GM04504 (cell line): ENCODE data around the gene TTYH1.
"Not testable (repeated sequence)": the region's sequence is repeated elsewhere in the genome, so short reads cannot be mapped to it uniquely, and the experiment has no call there.

Experiments used
- DNase-seq: peaks from one replicate; pipeline ENCODE4 v3.0.0-alpha.2; 2012; ENCODE audit warnings: low read depth

Gene TTYH1

DNA sequence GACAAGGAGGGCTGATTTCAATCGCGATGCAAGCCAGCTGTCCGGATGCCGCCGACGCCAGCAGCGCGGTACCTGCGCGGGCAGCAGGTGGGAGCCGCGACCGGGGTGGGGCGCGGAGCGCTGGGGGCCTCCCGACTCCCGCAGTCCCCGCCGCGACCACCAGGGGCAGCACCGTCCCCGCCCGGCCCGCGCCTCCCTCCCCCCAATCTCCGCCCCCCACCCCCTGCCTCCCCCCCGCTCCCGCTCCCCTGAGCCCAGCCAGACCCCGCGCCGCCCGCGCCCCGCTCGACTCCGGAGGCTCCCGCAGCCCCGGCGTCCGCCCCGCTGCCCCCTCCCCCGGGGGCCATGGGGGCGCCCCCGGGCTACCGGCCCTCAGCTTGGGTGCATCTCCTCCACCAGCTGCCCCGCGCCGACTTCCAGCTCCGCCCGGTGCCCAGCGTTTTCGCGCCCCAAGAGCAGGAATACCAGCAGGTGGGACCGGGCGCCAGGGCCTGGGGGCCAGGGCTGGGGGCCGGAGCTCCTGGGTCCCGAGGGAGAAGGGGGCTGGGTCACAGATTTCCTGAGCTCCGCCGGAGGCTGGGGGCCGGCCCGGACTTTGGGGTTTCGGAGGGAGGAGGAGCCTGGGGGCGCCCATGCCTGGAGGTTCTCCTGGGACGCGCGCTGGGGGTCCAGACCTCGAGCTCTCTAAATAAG lies at the start of gene TTYH1:
TSS of gene TTYH1 (plus strand) at position 257 of the 693 bp plus-strand sequence. CDS start at position 346, 89 bp downstream.
- DNase-seq = no peak

DNA sequence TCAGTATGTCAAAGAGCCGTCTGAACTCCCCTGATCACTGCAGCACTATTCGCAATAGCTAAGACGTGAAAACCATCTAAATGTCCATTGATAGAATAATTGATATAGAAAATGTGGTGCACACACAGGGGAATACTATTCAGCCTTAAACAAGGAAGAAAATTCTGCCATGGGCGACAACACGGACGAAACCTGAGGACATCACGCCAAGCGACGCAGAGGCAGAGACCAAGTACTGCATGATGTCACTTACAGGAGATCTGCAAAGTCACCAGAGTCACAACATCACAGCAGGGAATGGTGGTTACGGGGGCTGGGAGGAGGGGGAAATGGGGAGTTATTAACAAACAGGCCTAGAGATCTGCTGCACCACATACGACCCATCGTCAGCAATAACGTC lies 49.5 kb upstream of the TTYH1 start:
- not testable (repeated sequence) for DNase-seq

DNA sequence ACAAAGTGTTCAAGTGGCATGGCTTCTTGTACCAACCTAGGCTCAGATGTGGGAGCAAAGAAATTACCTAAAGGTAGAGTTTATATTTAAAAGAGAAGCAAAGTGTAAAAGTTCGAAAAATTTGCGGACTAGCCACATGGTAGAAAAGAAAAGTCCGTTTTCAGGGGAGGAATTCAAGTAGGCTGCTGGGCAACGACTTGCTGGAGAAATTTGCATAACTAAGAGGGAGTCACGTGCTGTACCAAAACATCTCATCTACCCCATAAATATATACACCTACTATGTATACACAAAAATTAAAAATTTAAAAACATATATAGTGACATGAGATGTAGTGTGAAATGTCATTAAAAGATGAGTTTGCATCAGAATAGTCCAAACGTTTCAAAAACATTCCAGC lies 48.5 kb upstream of the TTYH1 start:
- no peak for DNase-seq

DNA sequence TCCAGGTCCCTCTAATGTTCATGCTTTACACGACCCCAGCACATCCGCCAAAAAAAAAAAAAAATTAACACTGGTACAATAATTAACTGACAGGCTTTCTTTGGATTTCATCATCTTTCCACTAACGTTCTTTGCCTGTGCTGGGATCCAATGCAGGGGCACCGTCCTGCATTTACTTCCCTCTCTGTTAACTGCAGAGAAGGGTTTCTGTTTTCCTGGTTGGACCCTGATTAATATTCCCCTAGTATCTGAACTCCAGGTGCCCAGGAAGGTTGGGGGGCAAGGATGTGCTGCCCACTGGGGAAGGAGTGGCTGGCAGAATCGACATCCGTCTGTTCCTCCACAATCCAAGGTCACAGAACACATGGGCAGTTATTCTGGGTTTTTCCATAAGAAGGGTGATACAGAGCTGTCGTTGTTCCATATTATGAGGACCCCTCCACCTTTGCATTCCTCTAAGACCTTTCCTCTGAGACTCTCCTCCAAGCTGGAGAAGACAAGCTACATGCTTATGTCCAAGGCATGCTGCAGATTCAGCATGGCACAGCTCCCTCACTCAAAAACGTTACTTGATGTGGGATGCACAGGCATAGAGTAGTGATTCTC lies 46.1 kb upstream of the TTYH1 start:
- no peak for DNase-seq

DNA sequence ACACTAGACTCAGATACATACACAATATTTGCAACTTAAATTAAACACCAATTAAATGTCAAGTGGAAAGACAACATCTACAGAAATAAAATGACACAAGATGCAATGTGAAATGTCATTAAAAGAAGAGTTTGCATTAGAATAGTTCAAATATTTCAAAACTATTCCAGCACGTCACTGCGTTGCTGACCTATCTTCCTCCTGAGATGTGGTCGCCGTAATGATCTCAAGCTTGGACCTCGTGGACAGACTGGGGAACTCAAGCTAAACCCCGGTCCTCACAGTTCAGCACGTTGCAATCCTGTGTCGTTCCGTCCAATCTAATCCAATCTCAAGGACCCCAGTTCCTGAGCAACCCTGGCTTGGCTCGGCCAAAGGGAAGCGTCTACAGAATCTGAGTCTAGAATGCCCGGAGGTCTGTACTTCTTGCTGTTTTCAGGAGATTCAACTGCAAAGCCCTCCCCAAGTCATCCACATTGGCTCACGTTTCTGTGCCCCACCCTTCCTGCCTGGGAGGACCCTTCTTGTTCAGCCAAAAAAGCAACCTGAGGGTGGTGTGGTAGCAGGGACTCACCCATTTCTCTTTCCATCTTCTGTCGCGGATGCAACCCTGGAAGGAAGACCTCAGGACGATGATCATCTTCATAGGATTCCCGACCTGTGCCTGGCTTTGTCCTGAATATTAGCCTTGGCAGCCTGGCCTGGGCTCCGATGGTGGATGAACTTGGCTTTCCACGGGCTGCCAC lies 45.4 kb upstream of the TTYH1 start:
- not testable (repeated sequence) for DNase-seq

DNA sequence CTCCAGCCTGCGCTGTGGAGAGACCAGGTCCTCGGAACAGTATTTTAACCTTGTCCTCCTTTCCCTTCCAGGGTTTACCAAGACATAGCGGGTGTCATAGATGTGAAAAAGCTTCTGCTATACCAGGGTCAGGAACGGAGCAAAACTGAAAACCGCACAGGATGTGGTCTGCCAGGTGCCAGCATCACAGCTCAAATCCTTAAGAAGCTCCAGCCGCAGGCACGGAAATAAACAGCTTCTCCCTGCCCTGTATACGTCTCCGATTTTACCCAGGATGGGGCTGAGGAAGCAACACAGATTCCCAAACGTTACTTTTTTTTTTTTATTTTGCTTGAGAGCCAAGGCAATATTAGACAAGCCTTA lies 44.8 kb upstream of the TTYH1 start:
- DNase-seq = not testable (repeated sequence)

DNA sequence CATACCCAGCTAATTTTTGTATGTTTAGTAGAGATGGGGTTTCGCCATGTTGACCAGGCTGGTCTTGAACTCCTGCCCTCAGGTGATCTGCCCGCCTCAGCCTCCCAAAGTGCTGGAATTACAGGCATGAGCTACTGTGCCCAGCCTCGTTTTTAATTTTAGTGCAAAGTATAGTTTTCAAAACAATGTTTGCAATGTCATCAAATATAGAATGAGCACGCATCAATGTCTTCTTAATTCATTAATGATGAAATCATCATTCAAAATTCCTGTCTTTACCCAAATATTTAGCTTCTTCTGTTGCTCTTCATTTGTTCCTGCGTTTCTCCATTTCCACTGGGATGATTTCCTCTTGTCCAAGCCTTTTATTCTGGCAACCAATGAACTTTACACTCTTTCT lies 43.8 kb upstream of the TTYH1 start:
- not testable (repeated sequence) for DNase-seq

DNA sequence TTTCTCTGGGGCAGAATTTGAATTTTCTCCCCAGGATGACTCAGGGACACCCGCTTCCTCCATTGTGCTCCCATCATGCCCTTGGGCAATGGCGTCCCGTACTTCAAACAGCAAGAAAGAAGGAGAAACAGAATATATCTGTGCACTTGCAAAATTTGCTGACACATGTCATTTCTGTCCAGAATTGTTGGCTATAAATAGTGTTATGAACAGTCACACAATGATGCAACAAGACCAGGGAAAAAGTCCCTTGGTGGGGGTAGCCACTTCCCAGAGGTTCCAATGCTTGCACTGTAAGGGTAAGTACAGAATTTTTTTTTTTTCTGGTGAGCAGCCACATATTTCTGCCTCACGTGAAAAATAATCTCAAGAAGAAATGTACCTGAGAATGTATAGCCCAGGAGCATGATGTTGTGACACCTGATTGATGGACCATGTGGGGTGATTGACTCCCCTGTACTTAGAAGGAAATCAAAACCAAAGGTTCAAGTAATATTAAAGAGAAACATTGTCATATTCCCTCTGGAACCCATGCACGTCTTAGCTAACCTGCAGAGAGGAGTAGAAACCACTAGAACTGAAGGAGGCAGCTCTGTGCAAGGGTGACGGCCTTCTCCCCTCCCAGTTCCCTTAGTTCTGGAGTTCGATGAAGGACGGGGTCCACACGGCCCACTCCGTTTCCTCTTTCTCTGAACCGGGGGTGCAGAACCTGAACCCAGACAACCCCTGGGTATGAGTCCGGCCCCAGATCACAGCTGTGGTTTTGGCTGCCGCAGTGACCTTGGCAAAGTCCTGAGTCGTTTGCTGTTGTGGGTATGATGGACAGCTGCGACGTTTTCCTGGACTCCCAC lies 41.3 kb upstream of the TTYH1 start:
- no peak for DNase-seq

DNA sequence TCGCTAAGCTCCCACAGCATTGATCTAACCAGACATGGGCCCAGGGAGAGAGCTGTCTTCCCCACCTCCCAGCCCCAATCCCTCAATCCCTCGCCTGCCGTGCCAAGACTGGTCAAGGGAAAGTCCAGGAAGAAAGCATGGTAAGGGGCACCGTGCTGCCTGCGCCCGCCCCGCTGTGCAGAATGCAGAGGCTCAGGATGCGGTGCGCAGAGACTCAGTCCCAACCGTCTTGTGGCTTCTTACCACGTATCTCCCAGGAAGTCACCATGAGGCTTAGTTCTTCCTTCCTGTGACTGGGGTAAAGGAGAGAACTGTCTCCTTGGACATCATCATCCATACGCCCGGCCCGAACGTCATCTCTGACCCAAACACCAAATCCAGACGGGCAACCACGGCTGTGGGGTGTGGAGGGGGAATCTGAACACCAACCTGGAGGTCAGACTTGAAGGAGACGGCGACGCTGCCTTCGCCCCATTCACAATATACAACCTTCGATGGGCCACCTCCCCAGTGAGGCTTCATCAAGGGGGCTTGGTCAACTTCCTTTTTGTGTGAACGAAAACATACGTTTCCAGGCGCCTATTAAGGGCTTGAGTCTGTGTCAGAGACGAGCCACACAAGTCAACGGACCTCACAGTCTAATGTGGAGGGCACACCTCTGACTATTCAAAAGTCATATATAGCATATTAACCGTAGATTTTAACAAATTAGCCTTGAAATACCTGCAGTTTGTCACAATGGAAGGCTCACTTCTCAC lies 39.9 kb upstream of the TTYH1 start:
- DNase-seq = not testable (repeated sequence)

DNA sequence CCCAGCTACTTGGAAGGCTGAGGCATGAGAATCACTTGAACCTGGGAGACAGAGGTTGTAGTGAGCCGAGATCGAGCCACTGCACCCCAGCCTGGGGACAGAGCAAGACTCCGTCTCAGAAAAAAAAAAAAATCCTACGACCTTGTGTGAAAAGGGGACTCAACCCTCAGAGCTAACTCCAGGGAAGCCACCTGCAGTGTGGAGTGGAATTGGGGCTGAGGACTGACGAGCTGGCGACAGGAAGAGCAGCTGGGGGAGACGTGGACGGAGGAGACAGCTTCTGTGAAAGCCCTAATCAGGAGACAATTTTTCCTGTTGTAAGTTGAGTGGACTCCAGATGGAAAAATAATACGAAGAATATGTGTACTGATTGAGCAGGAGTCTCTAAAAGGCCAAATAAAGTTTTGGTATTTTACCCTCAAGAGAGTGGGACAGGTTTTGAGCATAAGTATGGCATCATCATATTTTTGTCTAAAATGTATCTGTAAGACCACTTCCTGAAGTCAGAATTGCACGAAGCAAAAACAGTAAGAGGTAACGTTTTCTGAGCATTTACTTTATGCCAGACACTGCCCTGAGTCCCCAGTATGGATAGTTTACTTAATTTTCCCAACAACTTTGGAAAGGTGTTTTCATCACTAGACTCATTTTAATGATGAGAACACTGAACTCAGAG lies 38.5 kb upstream of the TTYH1 start:
- no peak for DNase-seq

DNA sequence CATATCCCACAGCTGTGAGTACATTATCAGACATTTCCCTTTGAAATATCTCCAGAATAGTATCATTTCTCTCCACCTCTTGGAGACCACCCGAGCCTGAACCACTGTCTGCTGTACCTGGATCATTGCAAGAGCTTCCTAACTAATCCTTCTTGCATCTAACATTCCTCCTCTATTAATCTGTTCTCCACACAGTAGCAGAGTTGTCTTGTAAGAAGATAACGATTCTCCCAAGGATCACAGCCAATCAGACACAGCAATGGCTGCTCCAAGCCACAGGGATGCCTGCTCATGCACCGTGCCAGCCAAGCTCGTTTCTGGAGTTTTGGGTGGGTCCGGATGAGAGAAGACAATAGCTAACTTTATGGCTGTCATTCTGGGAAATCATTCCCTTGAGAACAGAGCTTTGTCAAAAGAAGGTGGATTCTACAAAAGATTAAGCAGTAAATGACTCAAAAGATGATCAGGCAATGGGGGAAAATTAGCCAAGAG lies 36.0 kb upstream of the TTYH1 start:
- no peak for DNase-seq

DNA sequence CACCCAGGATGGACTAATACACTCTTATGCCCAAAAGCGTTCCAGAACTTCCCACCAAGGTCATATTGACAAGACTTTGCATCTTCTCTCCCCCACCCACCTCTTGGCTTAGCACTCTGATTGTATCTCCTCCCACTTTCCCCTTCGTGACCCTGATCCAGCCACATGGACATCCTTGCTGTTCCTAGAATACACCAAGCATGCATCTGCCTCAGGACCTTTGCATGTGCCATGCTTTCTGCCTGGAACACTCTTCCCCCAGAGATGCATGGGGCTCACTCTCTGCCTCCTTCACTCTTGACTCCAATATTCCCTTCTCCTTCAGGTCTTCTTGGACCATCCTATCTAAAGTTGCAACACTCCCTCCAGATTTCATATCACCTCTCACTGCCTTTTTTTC lies 34.4 kb upstream of the TTYH1 start:
- no peak for DNase-seq

DNA sequence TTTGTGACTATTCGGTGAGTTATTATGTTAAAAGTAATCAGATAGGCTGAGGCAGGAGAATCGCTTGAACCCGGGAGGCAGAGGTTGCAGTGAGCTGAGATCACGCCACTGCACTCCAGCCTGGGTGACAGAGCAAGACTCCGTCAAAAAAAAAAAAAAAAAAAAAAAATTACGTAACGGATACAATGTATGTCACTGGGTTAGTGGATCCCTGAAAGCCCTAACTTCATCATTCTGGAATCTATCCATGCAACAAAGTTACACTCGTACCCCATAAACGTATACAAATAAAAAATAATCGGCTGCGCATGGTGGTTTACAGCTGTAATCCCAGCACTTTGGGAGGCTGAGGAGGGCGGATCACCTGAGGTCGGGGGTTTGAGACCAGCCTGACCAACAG lies 33.2 kb upstream of the TTYH1 start:
- DNase-seq = not testable (repeated sequence)

DNA sequence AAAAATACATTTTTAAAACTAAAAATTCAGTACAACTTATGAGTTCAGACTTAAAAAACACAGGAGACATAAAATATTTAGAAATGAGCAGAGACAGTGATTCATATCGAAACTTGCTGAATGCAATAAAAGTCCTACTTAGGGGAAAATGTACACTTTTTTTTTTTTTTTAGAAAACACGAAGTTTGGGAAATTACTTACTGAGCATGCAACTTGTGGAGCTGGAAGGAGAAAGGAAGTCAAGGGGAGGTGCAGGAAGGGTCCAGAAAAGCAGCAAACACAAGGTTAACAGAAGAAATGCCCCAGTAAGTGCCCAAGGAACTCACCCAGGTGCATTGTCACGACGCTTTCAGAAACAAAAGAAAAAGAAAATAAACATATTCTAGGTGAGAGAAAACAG lies 31.9 kb upstream of the TTYH1 start:
- no peak for DNase-seq

DNA sequence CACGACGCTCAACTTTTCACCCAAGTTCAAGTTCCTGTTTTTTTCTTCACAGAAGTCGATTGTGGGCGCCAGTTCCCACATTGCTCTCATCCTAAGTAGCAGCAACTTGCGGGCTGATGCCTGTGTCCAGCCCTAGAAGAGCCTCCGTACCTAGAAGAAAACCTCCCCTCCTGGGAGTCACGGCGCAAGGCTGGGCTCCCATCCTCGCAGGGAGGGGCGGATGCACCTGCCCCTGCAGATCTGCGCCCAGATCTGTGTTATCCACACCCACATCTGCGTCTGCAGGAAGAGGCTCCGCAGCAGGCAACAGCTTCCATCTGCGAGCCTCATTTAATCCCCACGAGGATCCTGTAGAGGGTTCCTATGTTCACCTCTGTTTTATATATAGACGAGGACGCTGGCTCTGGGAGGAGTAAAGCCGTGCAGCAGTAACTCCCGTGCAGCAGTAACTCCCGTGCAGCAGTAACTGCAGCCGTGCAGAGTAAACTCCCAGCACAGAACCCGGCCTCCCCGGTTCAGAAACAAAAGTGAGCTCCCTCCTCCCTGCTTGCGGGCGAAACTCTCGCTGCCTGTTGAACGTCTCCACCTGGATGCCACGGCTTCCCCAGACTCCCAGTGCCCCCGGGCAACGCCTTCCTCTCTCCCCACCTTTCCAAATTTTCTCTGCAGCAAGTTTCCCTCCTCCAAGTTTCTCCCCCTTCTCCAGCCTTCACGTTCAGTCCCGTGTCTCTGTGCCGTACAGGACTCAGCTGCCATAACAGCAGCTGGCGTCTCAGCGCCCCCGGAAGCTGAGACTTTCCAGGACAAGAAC lies 27.1 kb upstream of the TTYH1 start:
- no peak for DNase-seq

DNA sequence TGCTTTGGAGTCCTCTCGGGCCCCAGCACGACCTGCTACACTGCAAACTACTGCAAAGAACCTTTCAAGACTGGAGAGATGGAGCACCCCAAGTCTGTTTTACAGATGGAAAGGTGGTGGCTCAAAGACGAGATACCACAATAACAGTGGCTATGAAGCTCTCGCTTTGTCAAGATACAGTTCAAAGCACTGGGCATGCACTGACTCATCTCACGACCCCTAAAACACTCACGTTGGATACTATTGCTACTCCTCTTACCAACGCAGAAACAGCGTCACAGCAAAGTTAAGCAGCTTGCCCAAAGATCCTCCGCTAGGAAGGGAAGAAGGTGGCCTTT lies 26.5 kb upstream of the TTYH1 start:
- no peak for DNase-seq

DNA sequence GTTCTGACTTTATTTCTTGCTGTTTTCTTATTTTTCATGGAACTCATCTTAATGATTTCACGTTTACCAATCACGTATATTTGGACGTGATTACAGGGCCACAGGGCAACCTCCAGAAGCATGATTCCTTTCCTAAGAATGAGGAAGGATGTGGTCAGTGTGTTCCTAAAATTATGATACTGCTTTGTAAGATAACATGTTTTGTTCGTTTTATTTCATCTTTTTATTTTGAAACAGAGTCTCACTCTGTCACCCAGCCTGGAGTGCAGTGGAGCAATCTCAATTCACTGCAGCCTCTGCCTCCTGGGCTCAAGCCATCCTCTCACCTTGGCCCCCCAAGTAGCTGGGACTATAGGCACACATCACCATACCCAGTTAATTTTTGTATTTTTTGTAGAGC lies 25.7 kb upstream of the TTYH1 start:
- no peak for DNase-seq

DNA sequence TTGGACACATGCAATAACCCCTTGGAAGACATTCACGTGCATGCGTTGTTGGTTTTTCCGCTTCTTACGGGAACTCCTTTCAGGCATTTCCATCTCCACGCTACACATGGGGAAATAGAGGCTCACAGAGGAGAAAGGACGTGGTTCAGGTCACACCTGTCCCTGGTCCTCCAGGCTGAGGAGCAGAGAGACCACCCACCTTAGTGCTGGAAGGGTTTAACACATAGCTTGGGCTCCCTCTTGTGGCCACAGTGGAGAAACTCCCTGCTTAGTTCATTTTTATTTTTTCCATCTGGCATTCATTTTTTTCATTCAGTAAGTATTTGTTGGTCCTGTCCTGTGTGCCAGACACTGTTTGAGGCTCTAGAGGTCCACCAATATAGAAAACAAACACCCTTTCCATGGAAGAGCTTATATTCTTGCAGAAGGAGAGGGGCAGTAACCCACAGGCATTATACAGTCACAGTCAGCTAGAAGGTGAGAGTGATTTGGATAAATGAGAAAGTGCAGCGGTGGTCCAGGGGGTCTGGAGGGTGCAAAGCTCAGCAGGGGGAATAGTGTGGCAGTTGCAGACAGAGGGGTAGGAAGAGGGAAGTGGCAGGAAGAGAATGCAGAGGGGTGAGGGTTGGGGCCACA lies 24.2 kb upstream of the TTYH1 start:
- DNase-seq = peak; percentile 21

DNA sequence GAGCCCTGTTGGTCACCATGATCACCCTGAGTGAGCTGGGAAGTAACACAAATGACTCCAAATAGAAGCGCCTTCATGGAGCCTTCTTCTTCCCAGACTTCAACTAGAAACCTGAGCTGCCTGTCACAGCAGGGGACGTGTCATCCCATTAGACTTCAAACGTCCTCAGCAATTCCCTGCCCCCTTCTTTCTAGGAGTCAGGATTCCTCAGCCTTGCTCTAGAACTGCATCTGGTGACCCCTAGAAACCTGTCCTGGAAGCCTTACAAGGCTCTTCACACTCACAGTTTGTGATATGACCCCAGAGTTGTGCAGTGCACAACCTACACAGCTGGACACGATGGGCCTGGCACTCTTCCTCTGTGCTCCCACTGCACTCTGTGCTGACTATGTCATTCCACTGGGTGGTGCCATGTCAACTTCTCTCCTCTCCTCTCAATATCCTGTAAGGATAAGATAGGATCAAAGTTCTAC lies 23.6 kb upstream of the TTYH1 start:
- no peak for DNase-seq

DNA sequence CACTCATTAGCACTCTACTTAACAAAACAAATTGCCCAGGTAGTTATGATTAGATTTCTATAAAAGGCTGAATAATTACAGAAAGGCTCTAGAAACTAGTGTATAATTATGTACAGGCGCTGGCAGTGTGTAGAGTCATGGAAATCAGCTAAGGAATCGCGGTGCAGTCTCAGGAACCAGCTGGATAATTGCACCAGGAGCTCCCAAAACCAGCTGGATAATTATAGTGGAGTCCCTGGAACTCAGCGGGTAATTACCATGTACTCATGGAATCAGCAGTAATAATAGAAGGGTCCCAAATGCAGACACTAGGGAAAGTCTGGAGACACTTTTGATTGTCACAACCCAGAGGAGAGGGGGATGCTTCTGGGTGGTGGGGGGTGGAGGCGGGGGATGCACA lies 23.2 kb upstream of the TTYH1 start:
- no peak for DNase-seq
